Natural killer cell (primary cell): ENCODE measurements around the gene MYCBP2. TPM values are rescaled to one million over a fixed set of nuclear protein-coding genes. Genes with fewer than 3 reads are reported as not detected.

Experiments
- ATAC-seq, 3 donors: fragments of 150-1000 bp in 2 of 3; fragments of 200-7000 bp in 1 of 3; cut with Tn5 transposase; 1 replicate in 1 of 3; 2 replicates in 2 of 3; pipeline ENCODE4 v1.10.0; 2021; ENCODE audit warnings: mild to moderate bottlenecking in 2 of 3, moderate library complexity in 2 of 3
- DNase-seq, 2 donors: peaks; one replicate each; pipeline versions ENCODE4 v3.0.0 to v3.0.0-alpha.2; 2013 to 2021; ENCODE audit warnings: mixed read lengths in 1 of 2
- H3K27ac ChIP-seq: one replicate; pipeline ENCODE4 v1.5.1; 2013; ENCODE audit warnings: mild to moderate bottlenecking, low read length
- H3K27me3 ChIP-seq: one replicate; pipeline ENCODE4 v1.6.1; 2013; ENCODE audit warnings: low read length; ENCODE audit not compliant: control insufficient read depth, insufficient read depth
- H3K36me3 ChIP-seq: one replicate; pipeline ENCODE4 v1.6.1; 2013; ENCODE audit warnings: low read length; ENCODE audit not compliant: control insufficient read depth, insufficient read depth
- H3K4me1 ChIP-seq: one replicate; pipeline ENCODE4 v1.6.1; 2013; ENCODE audit warnings: low read length; ENCODE audit not compliant: control insufficient read depth, insufficient read depth
- H3K4me3 ChIP-seq: one replicate; pipeline ENCODE4 v1.5.1; 2013; ENCODE audit warnings: low read length
- H3K9me3 ChIP-seq: one replicate; pipeline ENCODE4 v1.6.1; 2013; ENCODE audit warnings: low read length; ENCODE audit not compliant: control insufficient read depth, insufficient read depth
- H3K27ac Mint-ChIP-seq, 2 donors: one replicate each; pipeline ENCODE4 v1.8.0; 2022; ENCODE audit warnings: mild to moderate bottlenecking in 2 of 2, mixed read lengths in 2 of 2, moderate library complexity in 1 of 2
- H3K27me3 Mint-ChIP-seq, 2 donors: one replicate each; pipeline ENCODE4 v1.8.0; 2022; ENCODE audit warnings: low read depth in 2 of 2, mixed read lengths in 2 of 2
- H3K36me3 Mint-ChIP-seq: one replicate; pipeline ENCODE4 v1.8.0; 2022; ENCODE audit warnings: mixed read lengths
- H3K4me1 Mint-ChIP-seq, 2 donors: one replicate each; pipeline ENCODE4 v1.8.0; 2022; ENCODE audit warnings: mixed read lengths in 2 of 2
- H3K4me3 Mint-ChIP-seq: one replicate; pipeline ENCODE4 v1.8.0; 2022; ENCODE audit warnings: mild to moderate bottlenecking, moderate library complexity, mixed read lengths
- H3K9me3 Mint-ChIP-seq, 2 donors: one replicate each; pipeline ENCODE4 v1.8.0; 2022; ENCODE audit warnings: mixed read lengths in 2 of 2
- WGBS: methylation state at CpG from one replicate; pipeline ENCODE4 v1.1.7; 2013; ENCODE audit warnings: missing lambda C conversion rate; ENCODE audit not compliant: insufficient coverage; 5-methylcytosine and 5-hydroxymethylcytosine counted together
- intact Hi-C: fragments of 100-400 bp; cut with micrococcal nuclease; formaldehyde crosslinking; loops from one replicate; pipeline ENCODE4 v1.14.2; 2022
- total RNA-seq, 4 donors: library from RNA; stranded (reverse); fragments of 120-200 nt in 1 of 4; gene quantifications; one replicate each; pipeline versions ENCODE4 v1.2.3 to v1.2.4, GENCODE V29; 2013 to 2022
- TF ChIP-seq, protein P1 (sequence below): fragments of 200-600 bp; IDR thresholded peaks from one replicate; pipeline ENCODE4 v1.8.0; 2022; ENCODE audit warnings: antibody characterized with exemption

The MYCBP2 gene
- total RNA-seq, 3 donors from 2014 or later (not counting 1 experiment from before 2014, with no cell fraction given), result 119 to 155 (median 147) TPM

DNA sequence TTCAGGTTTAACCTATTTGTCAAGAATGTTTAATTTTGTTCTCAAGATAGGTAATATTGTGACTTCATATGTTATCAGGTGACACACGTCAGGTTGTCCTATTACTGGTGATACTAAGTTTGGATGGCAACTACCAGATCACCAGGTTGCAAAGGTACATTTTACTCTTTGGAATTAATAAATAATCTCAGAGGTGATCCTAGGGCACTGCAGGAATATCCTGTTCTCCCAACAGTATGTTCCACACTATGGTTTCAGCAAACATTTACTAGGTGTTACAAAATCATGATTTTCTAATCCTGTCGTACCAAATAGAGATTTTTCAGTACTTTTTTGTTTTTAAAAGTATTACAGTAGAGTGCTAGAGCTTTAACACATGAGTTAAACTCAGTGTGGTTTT lies 29.3 kb upstream of the MYCBP2 start:
- Histone ChIP-seq H3K27me3 (no peaks in the 10 kb centered on the region), H3K4me3 (no peak overlapping the region), H3K4me1 (no peaks in the 10 kb centered on the region), H3K36me3 (no peaks in the 10 kb centered on the region), H3K27ac (no peak overlapping the region), H3K9me3 (no peaks in the 10 kb centered on the region)
- Mint-ChIP-seq H3K27ac (no peak overlapping the region), H3K27me3 (peaks cover 3 to 4% of the 10 kb centered on the region in 2 donors), H3K4me3 (no peak overlapping the region), H3K36me3 (no peaks in the 10 kb centered on the region), H3K9me3 (no peaks in the 10 kb centered on the region), H3K4me1 (peaks cover 5 to 10% of the 10 kb centered on the region in 2 donors)
- no peak for ATAC-seq
- intact Hi-C loops, result no loop called here
- TF ChIP-seq, protein P1, sequence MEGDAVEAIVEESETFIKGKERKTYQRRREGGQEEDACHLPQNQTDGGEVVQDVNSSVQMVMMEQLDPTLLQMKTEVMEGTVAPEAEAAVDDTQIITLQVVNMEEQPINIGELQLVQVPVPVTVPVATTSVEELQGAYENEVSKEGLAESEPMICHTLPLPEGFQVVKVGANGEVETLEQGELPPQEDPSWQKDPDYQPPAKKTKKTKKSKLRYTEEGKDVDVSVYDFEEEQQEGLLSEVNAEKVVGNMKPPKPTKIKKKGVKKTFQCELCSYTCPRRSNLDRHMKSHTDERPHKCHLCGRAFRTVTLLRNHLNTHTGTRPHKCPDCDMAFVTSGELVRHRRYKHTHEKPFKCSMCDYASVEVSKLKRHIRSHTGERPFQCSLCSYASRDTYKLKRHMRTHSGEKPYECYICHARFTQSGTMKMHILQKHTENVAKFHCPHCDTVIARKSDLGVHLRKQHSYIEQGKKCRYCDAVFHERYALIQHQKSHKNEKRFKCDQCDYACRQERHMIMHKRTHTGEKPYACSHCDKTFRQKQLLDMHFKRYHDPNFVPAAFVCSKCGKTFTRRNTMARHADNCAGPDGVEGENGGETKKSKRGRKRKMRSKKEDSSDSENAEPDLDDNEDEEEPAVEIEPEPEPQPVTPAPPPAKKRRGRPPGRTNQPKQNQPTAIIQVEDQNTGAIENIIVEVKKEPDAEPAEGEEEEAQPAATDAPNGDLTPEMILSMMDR, result no peak
- 40% methylated on average over 1 of the region's 2 CpGs for WGBS
- no peak for DNase-seq

DNA sequence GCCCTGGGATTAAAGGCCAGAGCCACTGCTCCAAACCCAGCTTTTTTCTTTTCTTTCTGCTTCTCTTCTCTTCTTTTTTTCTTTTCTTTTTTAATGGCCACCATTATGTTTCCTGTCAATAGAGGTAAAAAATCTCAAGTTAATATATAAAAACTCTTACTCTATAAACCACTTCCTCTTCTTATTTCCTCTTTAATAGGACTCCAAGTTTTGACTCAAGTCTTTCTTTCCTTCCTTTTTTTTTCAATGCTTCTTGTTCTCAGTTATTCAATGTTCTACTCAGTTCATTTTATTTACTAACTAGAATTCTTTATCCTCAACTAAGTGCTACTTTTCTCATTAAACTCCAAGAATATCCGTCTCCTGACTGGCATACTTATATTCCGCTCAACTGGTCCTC lies 27.1 kb upstream of the MYCBP2 start:
- Mint-ChIP-seq H3K27ac (no peak overlapping the region), H3K36me3 (no peaks in the 10 kb centered on the region), H3K27me3 (peaks cover 3 to 6% of the 10 kb centered on the region in 2 donors), H3K9me3 (no peaks in the 10 kb centered on the region), H3K4me1 (peaks cover 5 to 10% of the 10 kb centered on the region in 2 donors), H3K4me3 (no peak overlapping the region)
- TF ChIP-seq, protein P1, result no peak
- Histone ChIP-seq H3K4me3 (no peak overlapping the region), H3K27ac (peak overlapping the region; percentile 34), H3K4me1 (no peaks in the 10 kb centered on the region), H3K36me3 (no peaks in the 10 kb centered on the region), H3K27me3 (no peaks in the 10 kb centered on the region), H3K9me3 (no peaks in the 10 kb centered on the region)
- intact Hi-C loops, result no loop called here
- ATAC-seq, result no peak
- 71% methylated on average over 2 of the region's 2 CpGs for WGBS
- no peak for DNase-seq

DNA sequence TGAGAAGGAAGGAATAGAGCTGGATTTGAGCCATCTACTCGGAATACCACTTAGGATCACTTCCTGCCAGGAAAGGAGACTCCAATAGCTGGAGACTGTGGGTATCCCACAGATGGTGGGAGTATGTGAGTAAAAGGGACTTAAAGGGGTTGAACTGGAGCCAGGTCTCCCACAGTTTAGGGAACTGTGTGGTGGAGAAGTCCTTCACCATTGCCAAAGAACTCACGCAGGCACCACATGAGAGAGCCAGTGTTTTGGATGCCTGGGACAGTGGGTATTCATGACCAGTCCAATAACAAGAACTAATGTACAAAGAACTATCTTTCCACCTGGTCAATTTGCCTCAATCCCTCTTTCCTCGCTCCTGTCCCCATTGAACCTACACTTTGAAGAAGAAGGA lies 24.4 kb upstream of the MYCBP2 start:
- Mint-ChIP-seq H3K4me3 (no peak overlapping the region), H3K27me3 (peaks cover 6% of the 10 kb centered on the region in 2 donors), H3K27ac (no peak overlapping the region), H3K4me1 (peaks cover 5 to 10% of the 10 kb centered on the region in 2 donors), H3K9me3 (no peaks in the 10 kb centered on the region), H3K36me3 (no peaks in the 10 kb centered on the region)
- H3K27ac ChIP-seq, result no peak overlapping the region
- no peak overlapping the region for H3K4me3 ChIP-seq
- no peak for DNase-seq
- no peaks in the 10 kb centered on the region for H3K4me1 ChIP-seq
- no peak for ATAC-seq
- no peaks in the 10 kb centered on the region for H3K27me3 ChIP-seq
- no peaks in the 10 kb centered on the region for H3K9me3 ChIP-seq
- no peaks in the 10 kb centered on the region for H3K36me3 ChIP-seq
- TF ChIP-seq, protein P1, result no peak
- intact Hi-C loops, result no loop called here
- WGBS, result 88% methylated on average over 3 of the region's 3 CpGs

DNA sequence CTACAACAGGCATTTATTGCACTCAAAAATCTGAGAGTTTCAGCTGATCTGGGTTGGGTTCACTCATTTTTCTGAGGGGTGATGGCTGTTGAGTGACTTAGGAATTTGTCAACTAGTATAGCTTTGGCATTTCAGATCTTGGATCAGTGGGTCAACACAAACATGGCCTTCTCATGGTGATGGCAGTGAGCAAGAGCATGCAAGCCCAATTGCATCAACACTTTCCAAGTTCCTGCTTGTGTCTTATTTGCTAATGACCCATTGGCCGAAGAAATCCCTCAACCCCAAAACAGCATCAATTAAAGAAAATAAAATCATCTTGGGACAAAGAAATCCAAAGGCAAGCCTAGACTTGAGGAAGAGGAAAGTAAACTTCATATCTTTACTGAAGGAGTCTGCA lies 23.9 kb upstream of the MYCBP2 start:
- no peak for ATAC-seq
- H3K36me3 ChIP-seq, result no peaks in the 10 kb centered on the region
- intact Hi-C loops, result no loop called here
- H3K4me3 ChIP-seq, result no peak overlapping the region
- Mint-ChIP-seq H3K27ac (no peak overlapping the region), H3K9me3 (no peaks in the 10 kb centered on the region), H3K4me3 (no peak overlapping the region), H3K4me1 (peaks cover 5 to 10% of the 10 kb centered on the region in 2 donors), H3K36me3 (no peaks in the 10 kb centered on the region), H3K27me3 (peaks cover 6% of the 10 kb centered on the region in 2 donors)
- no CpG with 5 or more reads among the region's 1 CpG for WGBS
- no peaks in the 10 kb centered on the region for H3K27me3 ChIP-seq
- H3K27ac ChIP-seq, result no peak overlapping the region
- H3K4me1 ChIP-seq, result no peaks in the 10 kb centered on the region
- no peaks in the 10 kb centered on the region for H3K9me3 ChIP-seq
- TF ChIP-seq, protein P1, result no peak
- DNase-seq, result no peak
